GM18951 (cell line): ENCODE data around the gene NBPF20.
"Not testable (repeated sequence)": the region's sequence is repeated elsewhere in the genome, so short reads cannot be mapped to it uniquely, and the experiment has no call there.

Experiments
- in situ Hi-C: fragments of 300-500 bp; cut with MboI; formaldehyde crosslinking; loops from one replicate; pipeline ENCODE4 v1.12.0; 2022; ENCODE audit warnings: low sequenced_read_pairs, mixed read lengths, inconsistent platforms; ENCODE audit not compliant: unreplicated experiment

NBPF20 gene

GRCh38 chr1:145429329-145429728 is 3.9 kb upstream of the NBPF20 start:
- in situ Hi-C loops: not testable (repeated sequence)

GRCh38 chr1:145424612-145425435 is 579 bp downstream of the NBPF20 start:
- in situ Hi-C loops: not testable (repeated sequence)

- in situ Hi-C loops: not testable (repeated sequence)
These were observed 10.3 kb downstream of the NBPF20 start for GRCh38 chr1:145415149-145415548.

GRCh38 chr1:145407266-145407665 is 18.1 kb downstream of the NBPF20 start:
- in situ Hi-C loops: not testable (repeated sequence)

GRCh38 chr1:145404949-145405348 is 20.5 kb downstream of the NBPF20 start:
- in situ Hi-C loops: not testable (repeated sequence)

- in situ Hi-C loops: not testable (repeated sequence)
These were observed 24.7 kb downstream of the NBPF20 start for GRCh38 chr1:145400701-145401100.
